WTC11 (cell line): Measurements from ENCODE around the gene SMURF1.

Experiments used
- ZNF138 ChIP-seq: sonication (generic); formaldehyde crosslinking; conservative IDR thresholded peaks from 2 replicates; pipeline ENCODE4 v1.8.1; 2022; ENCODE audit warnings: mild to moderate bottlenecking, moderate library complexity, missing genetic modification reagents
- TF ChIP-seq, protein P1 (sequence below): fragments of 200-600 bp; IDR thresholded peaks from 2 replicates; pipeline ENCODE4 v1.8.0; 2022; ENCODE audit warnings: antibody characterized with exemption

DNA sequence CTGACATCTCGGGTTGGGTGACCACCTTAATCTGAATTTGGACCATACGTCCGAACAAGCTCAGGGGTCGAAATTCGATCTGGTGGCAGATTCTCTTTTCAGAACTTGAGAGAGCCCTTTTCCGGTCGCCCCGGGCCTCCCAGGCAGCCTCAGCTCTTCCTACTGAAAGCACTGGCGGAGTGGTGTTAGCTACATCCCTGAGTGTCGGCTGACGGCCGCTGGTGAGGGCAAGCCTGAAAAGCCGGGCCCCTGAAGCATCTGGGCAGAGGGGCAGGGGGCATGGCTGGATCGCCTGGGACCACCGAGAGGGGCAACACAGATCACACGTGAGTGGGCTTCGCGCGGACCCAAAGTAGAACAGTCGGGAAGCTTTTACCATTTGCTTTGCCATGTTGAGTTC, 116.1 kb downstream of the SMURF1 start:
- TF ChIP-seq, protein P1, sequence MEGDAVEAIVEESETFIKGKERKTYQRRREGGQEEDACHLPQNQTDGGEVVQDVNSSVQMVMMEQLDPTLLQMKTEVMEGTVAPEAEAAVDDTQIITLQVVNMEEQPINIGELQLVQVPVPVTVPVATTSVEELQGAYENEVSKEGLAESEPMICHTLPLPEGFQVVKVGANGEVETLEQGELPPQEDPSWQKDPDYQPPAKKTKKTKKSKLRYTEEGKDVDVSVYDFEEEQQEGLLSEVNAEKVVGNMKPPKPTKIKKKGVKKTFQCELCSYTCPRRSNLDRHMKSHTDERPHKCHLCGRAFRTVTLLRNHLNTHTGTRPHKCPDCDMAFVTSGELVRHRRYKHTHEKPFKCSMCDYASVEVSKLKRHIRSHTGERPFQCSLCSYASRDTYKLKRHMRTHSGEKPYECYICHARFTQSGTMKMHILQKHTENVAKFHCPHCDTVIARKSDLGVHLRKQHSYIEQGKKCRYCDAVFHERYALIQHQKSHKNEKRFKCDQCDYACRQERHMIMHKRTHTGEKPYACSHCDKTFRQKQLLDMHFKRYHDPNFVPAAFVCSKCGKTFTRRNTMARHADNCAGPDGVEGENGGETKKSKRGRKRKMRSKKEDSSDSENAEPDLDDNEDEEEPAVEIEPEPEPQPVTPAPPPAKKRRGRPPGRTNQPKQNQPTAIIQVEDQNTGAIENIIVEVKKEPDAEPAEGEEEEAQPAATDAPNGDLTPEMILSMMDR, result no peak
- TF ChIP-seq ZNF138 (CRISPR knock-in tag), result no peak
